ENCODE measurements around the gene IRAK1. TPM values are rescaled to one million over a fixed set of nuclear protein-coding genes. Genes with fewer than 3 reads are reported as not detected.
"Not testable (repeated sequence)": the region's sequence is repeated elsewhere in the genome, so short reads cannot be mapped to it uniquely, and the experiment has no call there.

Gene IRAK1
- total RNA-seq, 2 donors from 2014 or later: 71.0 to 83.9 TPM

- Histone ChIP-seq H3K36me3 (no peaks in the 10 kb centered on the region), H3K9me3 (no peaks in the 10 kb centered on the region), H3K27ac (no peak overlapping the region), H3K27me3 (replicated peaks; ENCODE audit: insufficient read depth) (no peaks in the 10 kb centered on the region), H3K4me3 (no peak overlapping the region), H3K4me1 (ENCODE audit: control insufficient read depth in 1 of 2, low read depth in 2 of 2) (peaks cover 0 to 6% of the 10 kb centered on the region in 2 donors)
- ATAC-seq (ENCODE audit: insufficient number of reproducible peaks, low FRiP score, low read depth) (no peak), DNase-seq (ENCODE audit: low spot score) (no peak)
- no peak for TF ChIP-seq CTCF (IDR thresholded peaks at IDR 0.05)
Measured at GRCh38 chrX:153981771-153982533, 37.8 kb downstream of the IRAK1 start.

- ATAC-seq (ENCODE audit: insufficient number of reproducible peaks, low FRiP score, low read depth): no peak
- H3K36me3 ChIP-seq: no peaks in the 10 kb centered on the region
- no peaks in the 10 kb centered on the region for H3K27me3 ChIP-seq (replicated peaks; ENCODE audit: insufficient read depth)
- H3K27ac ChIP-seq: no peak overlapping the region
- peaks cover 0 to 6% of the 10 kb centered on the region in 2 donors for H3K4me1 ChIP-seq (ENCODE audit: control insufficient read depth in 1 of 2, low read depth in 2 of 2)
- TF ChIP-seq CTCF (IDR thresholded peaks at IDR 0.05): no peak
- H3K9me3 ChIP-seq: no peaks in the 10 kb centered on the region
- no peak for DNase-seq (ENCODE audit: low spot score)
- H3K4me3 ChIP-seq: no peak overlapping the region
Measured at GRCh38 chrX:153981231-153981630, 38.5 kb downstream of the IRAK1 start.

DNA sequence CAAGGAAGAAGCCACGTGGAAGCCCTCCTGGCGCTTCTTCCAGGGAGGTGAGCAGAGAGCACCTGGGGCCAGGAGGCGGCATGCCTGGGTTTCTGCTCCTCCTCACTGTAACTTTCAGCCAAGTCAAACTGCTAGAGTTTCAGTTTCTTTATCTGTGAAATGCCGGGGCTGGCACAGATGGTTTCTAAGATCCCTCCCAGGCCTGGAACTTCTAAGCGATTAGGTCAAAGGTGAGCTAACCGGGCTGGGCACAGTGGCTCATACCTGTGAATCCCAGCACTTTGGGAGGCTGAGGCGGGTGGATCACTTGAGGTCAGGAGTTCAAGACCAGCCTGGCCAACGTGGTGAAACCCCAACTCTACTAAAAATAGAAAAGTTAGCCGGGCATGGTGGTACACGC, 39.3 kb downstream of the IRAK1 start:
- H3K4me3 ChIP-seq; H3K27me3 ChIP-seq (replicated peaks; ENCODE audit: insufficient read depth); H3K36me3 ChIP-seq; DNase-seq (ENCODE audit: low spot score); H3K27ac ChIP-seq; H3K9me3 ChIP-seq; H3K4me1 ChIP-seq (ENCODE audit: control insufficient read depth in 1 of 2, low read depth in 2 of 2); ATAC-seq (ENCODE audit: insufficient number of reproducible peaks, low FRiP score, low read depth): not testable (repeated sequence)

- ATAC-seq (ENCODE audit: insufficient number of reproducible peaks, low FRiP score, low read depth): no peak
- peak overlapping the region in 1 of 2 donors; percentile 98 for H3K27ac ChIP-seq
- no peaks in the 10 kb centered on the region for H3K9me3 ChIP-seq
- H3K27me3 ChIP-seq (replicated peaks; ENCODE audit: insufficient read depth): no peaks in the 10 kb centered on the region
- H3K4me1 ChIP-seq (ENCODE audit: control insufficient read depth in 1 of 2, low read depth in 2 of 2): peaks cover 6 to 15% of the 10 kb centered on the region in 2 donors
- no peak for DNase-seq (ENCODE audit: low spot score)
- no peak for TF ChIP-seq CTCF (IDR thresholded peaks at IDR 0.05)
- H3K4me3 ChIP-seq: no peak overlapping the region
- no peaks in the 10 kb centered on the region for H3K36me3 ChIP-seq
Measured at GRCh38 chrX:153974726-153975286, 44.9 kb downstream of the IRAK1 start.

DNA sequence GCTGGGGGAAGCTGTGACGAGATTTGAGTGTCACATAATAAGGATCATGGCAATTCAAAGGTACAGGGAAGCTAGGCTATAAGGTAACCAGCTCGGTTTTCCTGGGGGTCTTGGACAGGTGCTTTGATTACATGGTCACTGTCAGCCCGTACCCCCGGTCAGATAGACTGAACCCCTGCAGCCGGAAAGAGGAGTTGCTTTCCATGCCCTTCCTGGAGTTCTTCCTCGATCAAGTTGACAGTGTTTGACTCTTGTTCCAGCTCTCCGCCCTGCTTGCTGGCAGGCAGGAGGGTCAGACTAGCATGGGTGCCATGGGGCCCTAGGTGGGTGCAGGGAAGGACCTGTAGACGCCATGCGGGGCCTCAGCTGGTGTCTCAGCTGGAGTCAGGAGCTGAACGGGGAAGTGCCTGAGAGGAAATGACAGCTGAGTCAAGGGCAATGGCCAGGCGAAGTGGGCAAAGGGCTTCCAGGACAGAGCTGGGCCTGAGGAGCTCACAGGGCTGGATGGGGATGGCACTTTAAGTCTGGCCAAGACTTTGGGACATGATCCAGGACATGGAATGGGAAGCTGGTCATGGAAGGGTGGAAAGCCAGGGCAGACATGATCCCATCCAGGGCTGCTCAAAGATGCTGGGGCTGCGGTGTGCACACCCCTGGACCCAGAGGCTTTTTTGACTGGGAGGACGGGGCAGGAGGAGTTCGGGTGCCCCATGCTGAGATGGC, 45.5 kb downstream of the IRAK1 start:
- peak overlapping the region; percentile 96 to 98 for H3K27ac ChIP-seq
- no peak for TF ChIP-seq CTCF (IDR thresholded peaks at IDR 0.05)
- peaks cover 6 to 15% of the 10 kb centered on the region in 2 donors for H3K4me1 ChIP-seq (ENCODE audit: control insufficient read depth in 1 of 2, low read depth in 2 of 2)
- H3K27me3 ChIP-seq (replicated peaks; ENCODE audit: insufficient read depth): no peaks in the 10 kb centered on the region
- H3K9me3 ChIP-seq: no peaks in the 10 kb centered on the region
- H3K4me3 ChIP-seq: peak overlapping the region; percentile 87
- DNase-seq (ENCODE audit: low spot score): no peak
- no peak for ATAC-seq (ENCODE audit: insufficient number of reproducible peaks, low FRiP score, low read depth)
- no peaks in the 10 kb centered on the region for H3K36me3 ChIP-seq
